ENCODE data around the gene CAMKK2. TPM values are rescaled to one million over a fixed set of nuclear protein-coding genes. Genes with fewer than 3 reads are reported as not detected.

Gene CAMKK2
- total and polyA plus RNA-seq, 2 of the 4 experiments (the other 2 are of a cell fraction), result 15.2 to 24.7 TPM

GRCh38 chr12:121283388-121283787 lies 13.1 kb downstream of the CAMKK2 start:
- H4K5ac ChIP-seq (ENCODE audit: low read depth, low read length), result no peak overlapping the region
- no peak overlapping the region for H3K23ac ChIP-seq (ENCODE audit: low read depth, low read length)
- no CpG with 5 or more reads among the region's 5 CpGs for WGBS, 2 experiments (ENCODE audit: extremely low coverage in 2 of 2, insufficient read length in 1 of 2)
- peaks cover 10% of the 10 kb centered on the region for H3K9me1 ChIP-seq (ENCODE audit: insufficient read depth, low read length)
- H3K4me2 ChIP-seq (ENCODE audit: low read depth, low read length), result no peak overlapping the region
- no peak overlapping the region for H3K18ac ChIP-seq (ENCODE audit: low read depth, low read length)
- no TSS peak for BruUV-seq (replicated peaks)
- peaks cover 31% of the 10 kb centered on the region for H4K20me1 ChIP-seq (ENCODE audit: insufficient read depth, low read length)
- TF ChIP-seq USF2 (IDR thresholded peaks at IDR 0.05; ENCODE audit: low read depth, low read length) (no peak), FOS (IDR thresholded peaks at IDR 0.05; ENCODE audit: low read depth, low read length) (no peak), RAD21 (IDR thresholded peaks at IDR 0.05; ENCODE audit: low read length) (no peak), CEBPB (IDR thresholded peaks at IDR 0.05; ENCODE audit: low read depth, low read length) (no peak), SMC3 (IDR thresholded peaks at IDR 0.05; ENCODE audit: low read depth, low read length) (no peak), ELK1 (IDR thresholded peaks at IDR 0.05; ENCODE audit: borderline replicate concordance, low read depth, low read length) (no peak), NFE2L2 (IDR thresholded peaks at IDR 0.05; ENCODE audit: low read depth, low read length) (no peak), MXI1 (IDR thresholded peaks at IDR 0.05; ENCODE audit: borderline replicate concordance, low read depth, low read length) (no peak), CTCF (conservative IDR thresholded peaks at IDR 0.05; ENCODE audit: low read depth, low read length) (no peak), MAZ (IDR thresholded peaks at IDR 0.05; ENCODE audit: borderline replicate concordance, low read depth, low read length) (no peak), RFX5 (IDR thresholded peaks at IDR 0.05; ENCODE audit: low read depth, low read length) (no peak), CHD1 (IDR thresholded peaks at IDR 0.05; ENCODE audit: low read depth, low read length) (no peak)
- no peak overlapping the region for H3K9ac ChIP-seq (ENCODE audit: low read depth, low read length)
- POLR2A ChIA-PET (ENCODE audit: unreplicated experiment), result no interaction called here
- intact Hi-C loops (cut with micrococcal nuclease), result no loop called here
- in situ Hi-C loops (cut with MboI; ENCODE audit: low sequenced_read_pairs), result no loop called here
- H3K4me3 ChIP-seq (ENCODE audit: insufficient read depth, low read depth, low read length), result no peak overlapping the region
- no peaks in the 10 kb centered on the region for H3K9me3 ChIP-seq (ENCODE audit: control insufficient read depth, insufficient read depth, low read length)
- H3K27me3 ChIP-seq (ENCODE audit: control insufficient read depth, insufficient read depth, low read length), result no peaks in the 10 kb centered on the region
- CTCF ChIA-PET, result no interaction called here
- no peak overlapping the region for H2BK20ac ChIP-seq (ENCODE audit: low read depth, low read length)
- peak overlapping the region; percentile 52 for H2AK9ac ChIP-seq (replicated peaks; ENCODE audit: low read depth, low read length, poor library complexity)
- no peak overlapping the region for H3K14ac ChIP-seq (replicated peaks; ENCODE audit: low read depth, low read length)
- H2BK15ac ChIP-seq (ENCODE audit: low read depth, low read length), result no peak overlapping the region
- H3K4me1 ChIP-seq (ENCODE audit: control insufficient read depth, insufficient read depth, low read length), result peaks cover 14% of the 10 kb centered on the region
- no peak overlapping the region for H4K91ac ChIP-seq (ENCODE audit: insufficient read depth, low read depth, low read length)
- dilution Hi-C loops (cut with HindIII; ENCODE audit: low sequenced_read_pairs, unreplicated experiment), result no loop called here
- H3K27ac ChIP-seq (ENCODE audit: insufficient read depth, low read length), result no peak overlapping the region
- H3K36me3 ChIP-seq (ENCODE audit: control insufficient read depth, insufficient read depth, low read length), result peaks cover 4% of the 10 kb centered on the region
- H3K4ac ChIP-seq (ENCODE audit: low read depth, low read length), result no peak overlapping the region
- no peak overlapping the region for H2BK5ac ChIP-seq (ENCODE audit: low read depth, low read length, poor library complexity, severe bottlenecking)
- DNase-seq, result no peak
- no peak for ATAC-seq (ENCODE audit: low read depth)
- peaks cover 16 to 66% of the 10 kb centered on the region in 2 experiments for H3K79me1 ChIP-seq (ENCODE audit: low read depth in 1 of 2, low read length in 2 of 2)
- H2BK120ac ChIP-seq (ENCODE audit: low read depth, low read length), result no peak overlapping the region
- no peak overlapping the region for H2AK5ac ChIP-seq (ENCODE audit: low read depth, low read length)
- no peak overlapping the region for H4K8ac ChIP-seq (ENCODE audit: low read depth in 2 of 2, low read length in 2 of 2)
- no peak overlapping the region for H2AFZ ChIP-seq (replicated peaks; ENCODE audit: low read length, poor library complexity)
- H3K56ac ChIP-seq (ENCODE audit: extremely low read depth, insufficient read depth, low read length), result no peak overlapping the region
